Gastroesophageal sphincter (tissue), 3 donors: Measurements from ENCODE around the gene C12orf57.

Experiments
- EP300 ChIP-seq: sonication (generic); formaldehyde crosslinking; IDR thresholded peaks from one replicate; pipeline ENCODE4 v1.6.1; 2017; ENCODE audit warnings: antibody characterized with exemption, mild to moderate bottlenecking
- POLR2A ChIP-seq, 2 donors: fragments of 450-650 bp; IDR thresholded peaks; one replicate each; pipeline ENCODE4 v1.6.1; 2017; ENCODE audit warnings: antibody characterized with exemption in 2 of 2, mild to moderate bottlenecking in 2 of 2, moderate library complexity in 1 of 2
- POLR2AphosphoS5 ChIP-seq: sonication (generic); formaldehyde crosslinking; IDR thresholded peaks from one replicate; pipeline ENCODE4 v1.6.1; 2017; ENCODE audit warnings: antibody characterized with exemption
- TF ChIP-seq, protein P1 (sequence below), 4 experiments: fragments of 200-600 bp in 2 of 4; fragments of 450-650 bp in 2 of 4; sonication (generic) in 1 of 4; IDR thresholded peaks; one replicate each; pipeline ENCODE4 v1.5.1; 2017 to 2019; ENCODE audit warnings: antibody characterized with exemption in 4 of 4, mild to moderate bottlenecking in 2 of 4, moderate library complexity in 2 of 4

DNA sequence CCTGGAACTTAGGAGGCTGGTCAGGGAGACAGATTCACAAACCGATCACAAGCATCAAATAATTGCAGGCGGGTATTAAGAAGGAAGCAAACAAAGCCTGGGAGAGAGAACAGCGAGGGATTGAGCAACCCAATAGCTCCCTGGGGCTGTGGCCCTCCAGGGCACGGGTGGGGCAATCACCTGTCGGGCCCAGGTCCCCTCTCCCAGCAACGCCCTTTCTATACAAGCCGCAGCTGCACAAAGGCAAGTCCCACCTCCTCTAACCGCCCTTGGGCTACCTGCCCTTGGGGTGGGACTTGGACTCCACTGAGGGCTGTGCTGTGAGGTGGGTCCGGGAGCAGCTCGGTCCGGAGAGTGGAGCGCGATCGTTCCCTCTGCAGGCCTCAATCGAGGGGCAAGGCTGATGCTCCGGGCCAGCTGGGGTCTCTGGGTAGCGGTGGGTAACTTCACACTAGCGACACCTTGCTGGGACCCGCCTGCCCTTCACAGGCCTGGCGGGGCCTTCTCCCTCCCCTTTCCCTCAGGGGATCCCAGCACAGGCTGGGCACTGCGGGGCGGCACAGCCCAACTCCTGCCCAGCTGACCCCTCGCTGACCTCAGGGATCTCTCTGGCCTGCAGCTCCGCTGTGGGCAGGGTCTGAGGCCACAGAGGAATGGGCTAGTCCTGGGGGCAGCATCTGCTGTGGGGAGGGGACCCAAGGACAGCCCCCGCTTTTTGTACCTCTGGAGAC lies 18.6 kb downstream of the C12orf57 start:
- TF ChIP-seq, protein P1, sequence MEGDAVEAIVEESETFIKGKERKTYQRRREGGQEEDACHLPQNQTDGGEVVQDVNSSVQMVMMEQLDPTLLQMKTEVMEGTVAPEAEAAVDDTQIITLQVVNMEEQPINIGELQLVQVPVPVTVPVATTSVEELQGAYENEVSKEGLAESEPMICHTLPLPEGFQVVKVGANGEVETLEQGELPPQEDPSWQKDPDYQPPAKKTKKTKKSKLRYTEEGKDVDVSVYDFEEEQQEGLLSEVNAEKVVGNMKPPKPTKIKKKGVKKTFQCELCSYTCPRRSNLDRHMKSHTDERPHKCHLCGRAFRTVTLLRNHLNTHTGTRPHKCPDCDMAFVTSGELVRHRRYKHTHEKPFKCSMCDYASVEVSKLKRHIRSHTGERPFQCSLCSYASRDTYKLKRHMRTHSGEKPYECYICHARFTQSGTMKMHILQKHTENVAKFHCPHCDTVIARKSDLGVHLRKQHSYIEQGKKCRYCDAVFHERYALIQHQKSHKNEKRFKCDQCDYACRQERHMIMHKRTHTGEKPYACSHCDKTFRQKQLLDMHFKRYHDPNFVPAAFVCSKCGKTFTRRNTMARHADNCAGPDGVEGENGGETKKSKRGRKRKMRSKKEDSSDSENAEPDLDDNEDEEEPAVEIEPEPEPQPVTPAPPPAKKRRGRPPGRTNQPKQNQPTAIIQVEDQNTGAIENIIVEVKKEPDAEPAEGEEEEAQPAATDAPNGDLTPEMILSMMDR (IDR thresholded peaks at IDR 0.05), result no peak
- TF ChIP-seq POLR2A (IDR thresholded peaks at IDR 0.05) (no peak), POLR2AphosphoS5 (no peak), EP300 (no peak)
